Measurements from ENCODE around the gene BAHCC1. TPM values are rescaled to one million over a fixed set of nuclear protein-coding genes. Genes with fewer than 3 reads are reported as not detected.

Gene BAHCC1
- total RNA-seq, 1 donor from 2014 or later: 61.3 TPM

DNA sequence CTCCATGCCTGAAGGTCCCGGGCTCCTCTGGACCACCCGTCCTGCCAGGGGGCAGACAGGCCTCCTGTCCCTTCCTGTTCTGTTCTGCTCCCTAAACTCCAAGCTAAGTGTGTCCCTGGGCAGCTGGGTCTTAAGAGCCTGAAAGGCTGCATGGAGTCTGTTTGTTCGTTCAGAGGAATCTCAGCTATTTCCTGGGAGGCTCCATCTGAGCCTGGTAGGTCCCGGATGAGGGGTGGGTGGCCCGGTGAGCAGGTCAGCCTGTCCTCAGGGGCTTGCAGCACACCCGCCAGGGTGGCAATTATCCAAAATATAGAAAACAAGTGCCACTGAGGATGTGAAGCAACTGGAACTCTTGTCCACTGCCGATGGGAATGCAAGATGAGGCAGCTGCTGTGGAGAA, 104.8 kb downstream of the BAHCC1 start:
- no peak overlapping the region for H3K27ac Mint-ChIP-seq (ENCODE audit: unreplicated experiment)
- no peak for DNase-seq (ENCODE audit: low read depth, low spot score)

DNA sequence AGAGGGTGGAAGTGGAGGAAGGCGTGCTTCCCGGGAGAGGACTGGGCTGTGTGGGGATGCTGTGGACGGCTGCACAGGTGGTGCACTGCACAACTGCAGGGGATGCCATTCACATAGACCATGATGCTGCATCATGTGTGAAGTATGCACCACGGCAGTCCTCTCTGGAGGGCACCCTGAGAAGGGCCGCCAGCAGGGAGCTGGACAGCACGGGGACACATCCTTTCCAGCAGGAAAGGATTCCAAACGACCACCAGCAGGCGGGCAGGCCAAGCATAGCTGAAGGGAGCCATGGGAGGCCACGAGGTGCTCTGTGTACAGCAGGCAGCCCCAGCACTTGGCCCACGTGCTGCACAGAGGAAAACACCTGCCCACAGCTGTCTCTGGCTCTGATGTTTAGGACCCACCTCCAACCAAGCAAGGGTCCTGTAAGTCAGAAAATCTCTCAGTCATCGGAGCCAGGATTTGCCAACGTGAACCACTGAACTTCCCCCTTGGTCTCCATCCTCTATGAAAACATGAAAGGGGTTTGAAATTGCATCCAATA, 107.3 kb downstream of the BAHCC1 start:
- H3K9me3 Mint-ChIP-seq: peaks cover 3% of the 10 kb centered on the region
- H3K27me3 Mint-ChIP-seq (ENCODE audit: low read depth): peaks cover 28% of the 10 kb centered on the region
- TF ChIP-seq, protein P1, sequence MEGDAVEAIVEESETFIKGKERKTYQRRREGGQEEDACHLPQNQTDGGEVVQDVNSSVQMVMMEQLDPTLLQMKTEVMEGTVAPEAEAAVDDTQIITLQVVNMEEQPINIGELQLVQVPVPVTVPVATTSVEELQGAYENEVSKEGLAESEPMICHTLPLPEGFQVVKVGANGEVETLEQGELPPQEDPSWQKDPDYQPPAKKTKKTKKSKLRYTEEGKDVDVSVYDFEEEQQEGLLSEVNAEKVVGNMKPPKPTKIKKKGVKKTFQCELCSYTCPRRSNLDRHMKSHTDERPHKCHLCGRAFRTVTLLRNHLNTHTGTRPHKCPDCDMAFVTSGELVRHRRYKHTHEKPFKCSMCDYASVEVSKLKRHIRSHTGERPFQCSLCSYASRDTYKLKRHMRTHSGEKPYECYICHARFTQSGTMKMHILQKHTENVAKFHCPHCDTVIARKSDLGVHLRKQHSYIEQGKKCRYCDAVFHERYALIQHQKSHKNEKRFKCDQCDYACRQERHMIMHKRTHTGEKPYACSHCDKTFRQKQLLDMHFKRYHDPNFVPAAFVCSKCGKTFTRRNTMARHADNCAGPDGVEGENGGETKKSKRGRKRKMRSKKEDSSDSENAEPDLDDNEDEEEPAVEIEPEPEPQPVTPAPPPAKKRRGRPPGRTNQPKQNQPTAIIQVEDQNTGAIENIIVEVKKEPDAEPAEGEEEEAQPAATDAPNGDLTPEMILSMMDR (conservative IDR thresholded peaks at IDR 0.05): no peak
- no peak overlapping the region for H3K27ac Mint-ChIP-seq (ENCODE audit: unreplicated experiment)
- peaks cover 1% of the 10 kb centered on the region for H3K4me1 Mint-ChIP-seq
- peaks cover 3% of the 10 kb centered on the region for H3K36me3 Mint-ChIP-seq (ENCODE audit: low read depth)
- H3K4me3 Mint-ChIP-seq: peak overlapping the region; percentile 59
- no peak for DNase-seq (ENCODE audit: low read depth, low spot score)

More for the DNA sequence above, 104.8 kb downstream of the BAHCC1 start:
- peaks cover 2% of the 10 kb centered on the region for H3K36me3 Mint-ChIP-seq (ENCODE audit: low read depth)
- peaks cover 1% of the 10 kb centered on the region for H3K4me1 Mint-ChIP-seq
- H3K9me3 Mint-ChIP-seq: peaks cover 3% of the 10 kb centered on the region
- TF ChIP-seq, protein P1 (conservative IDR thresholded peaks at IDR 0.05): no peak
- no peak overlapping the region for H3K4me3 Mint-ChIP-seq
- H3K27me3 Mint-ChIP-seq (ENCODE audit: low read depth): peaks cover 16% of the 10 kb centered on the region

DNA sequence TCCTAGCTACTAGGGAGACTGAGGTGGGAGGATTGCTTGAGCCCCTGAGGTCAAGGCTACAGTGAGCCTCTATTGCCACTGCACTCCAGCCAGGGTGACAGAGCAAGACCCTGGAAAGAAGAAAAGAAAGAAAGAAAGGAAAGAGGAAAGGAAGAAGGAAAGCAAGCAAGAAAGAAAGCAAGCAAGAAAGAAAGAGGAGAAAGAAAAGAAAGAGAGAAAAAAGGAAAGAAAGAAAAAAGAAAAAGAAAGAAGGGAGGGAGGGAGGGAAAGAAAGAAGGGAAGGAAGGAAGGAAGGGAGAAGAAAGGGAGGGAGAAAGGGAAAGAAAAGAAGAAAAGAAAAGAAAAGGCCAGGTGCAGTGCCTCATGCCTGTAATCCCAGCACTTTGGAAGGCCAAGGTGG, 108.4 kb downstream of the BAHCC1 start:
- Mint-ChIP-seq H3K4me1 (peaks cover 7% of the 10 kb centered on the region), H3K9me3 (peaks cover 3% of the 10 kb centered on the region), H3K27me3 (ENCODE audit: low read depth) (peaks cover 37% of the 10 kb centered on the region), H3K4me3 (no peak overlapping the region), H3K36me3 (ENCODE audit: low read depth) (peaks cover 8% of the 10 kb centered on the region), H3K27ac (ENCODE audit: unreplicated experiment) (no peak overlapping the region)
- TF ChIP-seq, protein P1 (conservative IDR thresholded peaks at IDR 0.05): no peak
- no peak for DNase-seq (ENCODE audit: low read depth, low spot score)

DNA sequence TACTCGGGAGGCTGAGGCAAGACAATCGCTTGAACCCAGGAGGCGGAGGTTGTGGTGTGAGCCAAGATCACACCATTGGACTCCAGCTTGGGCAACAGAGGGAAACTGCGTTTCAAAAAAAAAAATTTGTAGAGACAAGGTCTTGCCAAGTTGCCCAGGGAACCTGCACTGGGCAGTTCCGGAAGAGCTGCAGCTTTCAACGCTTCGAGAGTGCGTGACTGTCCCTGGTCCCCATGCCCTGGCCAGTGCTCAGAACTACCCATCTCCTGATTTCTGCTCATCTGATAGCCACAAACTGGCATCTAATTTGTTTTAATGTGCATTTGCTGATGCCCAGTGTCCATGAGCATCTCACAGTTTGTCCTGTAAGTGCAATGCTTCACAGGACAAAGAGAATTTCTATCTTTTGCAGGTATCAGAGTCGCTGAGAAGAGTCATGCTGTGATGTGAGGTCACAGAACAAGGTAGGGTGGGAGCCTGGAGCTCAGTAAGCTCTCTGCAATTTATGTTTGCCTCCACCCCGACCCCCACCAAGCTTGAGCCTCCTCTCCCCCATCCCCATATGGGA, 113.5 kb downstream of the BAHCC1 start:
- peak overlapping the region; percentile 96 for H3K4me3 Mint-ChIP-seq
- no peak overlapping the region for H3K27ac Mint-ChIP-seq (ENCODE audit: unreplicated experiment)
- H3K4me1 Mint-ChIP-seq: peaks cover 39% of the 10 kb centered on the region
- DNase-seq (ENCODE audit: low read depth, low spot score): no peak
- peaks cover 44% of the 10 kb centered on the region for H3K36me3 Mint-ChIP-seq (ENCODE audit: low read depth)
- peaks cover 3% of the 10 kb centered on the region for H3K9me3 Mint-ChIP-seq
- peaks cover 64% of the 10 kb centered on the region for H3K27me3 Mint-ChIP-seq (ENCODE audit: low read depth)
- TF ChIP-seq, protein P1 (conservative IDR thresholded peaks at IDR 0.05): no peak

DNA sequence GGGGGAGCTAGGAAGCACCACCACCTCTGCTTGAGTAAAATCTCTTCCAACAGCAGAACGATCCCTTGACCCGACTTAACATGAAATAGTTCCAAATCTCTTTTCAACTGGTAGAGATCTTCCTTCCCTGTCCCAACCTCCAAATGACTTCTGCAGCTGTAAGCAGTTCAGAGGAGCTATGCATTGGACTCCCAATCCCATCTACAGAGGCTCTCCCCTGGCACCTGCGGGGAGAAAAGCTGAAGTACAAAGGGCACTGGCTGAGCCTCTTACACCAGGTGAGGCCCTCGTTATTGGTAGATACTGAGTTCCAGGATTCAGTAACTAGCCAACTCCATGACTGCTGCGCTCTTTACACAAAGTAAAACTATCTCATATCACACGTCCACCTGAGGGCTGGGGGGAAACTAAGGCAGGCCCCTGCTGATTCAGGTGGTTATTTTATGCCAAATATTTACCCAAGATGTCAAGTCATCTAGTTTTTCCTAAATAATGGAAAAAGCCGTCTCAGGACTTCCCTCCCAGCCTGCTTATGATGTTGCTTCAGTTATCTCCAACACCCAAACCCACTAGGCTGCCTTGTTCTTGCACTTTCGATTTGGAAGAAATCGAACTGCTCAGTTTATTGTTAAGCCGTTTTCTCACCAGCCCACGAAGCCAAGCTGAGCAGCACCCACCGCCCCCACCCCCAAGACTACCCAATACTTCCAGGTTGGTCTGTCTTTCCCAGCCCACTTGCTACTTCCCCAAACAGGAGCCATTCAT, 114.1 kb downstream of the BAHCC1 start:
- peak overlapping the region; percentile 16 for H3K27ac Mint-ChIP-seq (ENCODE audit: unreplicated experiment)
- H3K4me1 Mint-ChIP-seq: peaks cover 40% of the 10 kb centered on the region
- H3K27me3 Mint-ChIP-seq (ENCODE audit: low read depth): peaks cover 64% of the 10 kb centered on the region
- peaks cover 3% of the 10 kb centered on the region for H3K9me3 Mint-ChIP-seq
- peak overlapping the region; percentile 96 for H3K4me3 Mint-ChIP-seq
- TF ChIP-seq, protein P1 (conservative IDR thresholded peaks at IDR 0.05): no peak
- peaks cover 44% of the 10 kb centered on the region for H3K36me3 Mint-ChIP-seq (ENCODE audit: low read depth)
- DNase-seq (ENCODE audit: low read depth, low spot score): no peak
